HG03039 (cell line): Measurements from ENCODE around the gene STAT4.
A peak's percentile ranks its signal among the peaks of the same experiment; 100 is the strongest.

ENCODE experiments used
- ATAC-seq: cut with Tn5 transposase; IDR thresholded peaks from one replicate; pipeline ENCODE4 v1.9.1; 2021; ENCODE audit warnings: mild to moderate bottlenecking, moderate library complexity; ENCODE audit not compliant: unreplicated experiment

Gene STAT4

GRCh38 chr2:191174442-191174841 lies 23.6 kb upstream of the STAT4 start:
- ATAC-seq = no peak

GRCh38 chr2:191173206-191173605 lies 22.4 kb upstream of the STAT4 start:
- no peak for ATAC-seq

GRCh38 chr2:191171708-191172355 lies 21.0 kb upstream of the STAT4 start:
- ATAC-seq = no peak

GRCh38 chr2:191171286-191171685 lies 20.5 kb upstream of the STAT4 start:
- no peak for ATAC-seq

GRCh38 chr2:191170773-191171172 lies 20.0 kb upstream of the STAT4 start:
- ATAC-seq = no peak

- no peak for ATAC-seq
These were observed 19.5 kb upstream of the STAT4 start for GRCh38 chr2:191170301-191170636.

GRCh38 chr2:191169456-191170300 lies 18.9 kb upstream of the STAT4 start:
- ATAC-seq = no peak

- ATAC-seq = no peak
These were observed 17.0 kb upstream of the STAT4 start for GRCh38 chr2:191167766-191168165.

- no peak for ATAC-seq
These were observed 16.1 kb upstream of the STAT4 start for GRCh38 chr2:191166756-191167445.

GRCh38 chr2:191166111-191166755 lies 15.4 kb upstream of the STAT4 start:
- no peak for ATAC-seq

GRCh38 chr2:191165176-191165643 lies 14.4 kb upstream of the STAT4 start:
- ATAC-seq = peak; percentile 62

GRCh38 chr2:191158747-191159146 lies 8.0 kb upstream of the STAT4 start:
- ATAC-seq = no peak

GRCh38 chr2:191158193-191158592 lies 7.4 kb upstream of the STAT4 start:
- no peak for ATAC-seq

GRCh38 chr2:191155608-191156071 lies 4.8 kb upstream of the STAT4 start:
- no peak for ATAC-seq

GRCh38 chr2:191153716-191154115 lies 2.9 kb upstream of the STAT4 start:
- no peak for ATAC-seq

- ATAC-seq = no peak
These were observed 1.9 kb upstream of the STAT4 start for GRCh38 chr2:191152482-191153240.

- ATAC-seq = no peak
These were observed 537 bp upstream of the STAT4 start for GRCh38 chr2:191151331-191151730.

GRCh38 chr2:191150230-191150599 lies 579 bp downstream of the STAT4 start:
- ATAC-seq = peak; percentile 25

- ATAC-seq = no peak
These were observed 1.4 kb downstream of the STAT4 start for GRCh38 chr2:191149391-191149790.

- no peak for ATAC-seq
These were observed 2.0 kb downstream of the STAT4 start for GRCh38 chr2:191148791-191149190.
